Measurements from ENCODE around the gene FLNA.
"Not testable (repeated sequence)": the region's sequence is repeated elsewhere in the genome, so short reads cannot be mapped to it uniquely, and the experiment has no call there.

The FLNA gene

DNA sequence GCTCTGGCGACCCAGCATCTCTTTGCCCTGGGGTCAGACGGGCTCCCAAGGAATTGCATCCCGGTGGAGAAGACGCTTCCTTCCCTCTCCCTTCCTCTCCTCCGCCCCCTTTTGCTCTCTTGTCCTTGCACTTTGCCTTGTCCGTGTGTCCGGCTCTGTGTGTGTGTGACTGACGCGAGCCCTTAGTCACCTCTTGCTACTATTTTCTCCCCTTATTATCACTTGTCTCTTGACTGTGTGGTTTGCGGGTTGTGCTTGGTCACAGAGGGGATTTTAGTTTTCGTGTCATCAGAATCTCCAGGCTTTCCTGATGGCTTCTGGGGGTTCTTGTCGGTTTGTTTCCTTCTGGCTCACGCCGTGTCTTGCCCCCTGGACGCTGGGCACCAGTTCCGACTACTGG is 31.4 kb downstream of the FLNA start:
- H3K36me3 ChIP-seq (ENCODE audit: control insufficient read depth in 1 of 2, insufficient read depth in 2 of 2, low read length in 2 of 2); H3K9ac ChIP-seq (ENCODE audit: low read depth in 1 of 2, low read length in 2 of 2); H3K4me3 ChIP-seq (ENCODE audit: low read depth in 1 of 2, low read length in 2 of 2); H3K9me3 ChIP-seq (ENCODE audit: control insufficient read depth in 1 of 2, low read length in 2 of 2); H3K4me1 ChIP-seq (ENCODE audit: control insufficient read depth in 1 of 2, insufficient read depth in 2 of 2, low read length in 2 of 2); H3K27me3 ChIP-seq (ENCODE audit: control insufficient read depth in 1 of 2, insufficient read depth in 2 of 2, low read length in 2 of 2); H3K27ac ChIP-seq (ENCODE audit: low read depth, low read length): not testable (repeated sequence)

DNA sequence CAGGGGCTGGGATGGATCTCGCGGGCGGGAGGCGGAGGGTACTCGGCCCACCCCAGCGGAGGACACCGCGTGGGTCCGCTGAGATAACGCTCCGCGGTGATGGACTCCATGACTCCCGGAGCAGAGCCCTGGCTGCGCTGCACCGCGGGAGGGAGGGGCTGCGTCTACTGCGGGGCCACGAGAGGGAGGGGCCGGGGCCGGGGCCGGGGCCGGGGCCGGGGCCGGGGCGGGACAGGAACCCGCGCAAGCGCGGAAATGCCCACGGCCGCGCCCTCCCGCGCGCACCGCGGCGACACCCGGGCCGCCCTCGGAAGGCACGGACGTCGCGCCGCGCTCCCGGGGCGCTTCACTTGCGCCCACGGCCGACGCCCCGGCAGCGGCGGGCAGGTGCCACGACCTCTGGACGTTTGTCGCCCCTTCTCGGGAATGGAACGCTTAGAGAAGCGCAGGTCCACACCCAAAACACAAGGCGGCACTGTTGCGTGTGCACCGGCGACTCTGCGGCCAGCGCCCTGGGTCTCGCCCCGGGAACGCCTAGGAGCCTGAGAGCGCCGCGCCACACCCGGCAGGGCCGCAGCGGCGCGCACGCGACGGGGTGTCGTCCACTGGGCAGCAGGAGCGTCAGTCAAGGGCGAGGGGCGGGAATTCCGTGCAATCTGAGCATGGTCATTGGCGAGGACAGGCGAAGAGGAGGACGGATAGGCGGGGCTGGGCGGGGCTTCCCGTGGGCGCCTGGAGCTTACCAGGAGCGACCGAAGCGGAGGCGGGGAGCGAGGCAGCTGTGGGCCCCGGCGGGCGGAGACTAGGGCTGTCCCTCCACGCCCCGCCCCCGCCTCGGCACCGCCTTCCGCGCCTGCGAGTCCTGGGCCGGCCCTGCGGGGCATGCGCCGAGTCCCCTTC is 32.8 kb downstream of the FLNA start:
- not testable (repeated sequence) for H3K36me3 ChIP-seq (ENCODE audit: control insufficient read depth in 1 of 2, insufficient read depth in 2 of 2, low read length in 2 of 2); H3K9me3 ChIP-seq (ENCODE audit: control insufficient read depth in 1 of 2, low read length in 2 of 2); H3K4me1 ChIP-seq (ENCODE audit: control insufficient read depth in 1 of 2, insufficient read depth in 2 of 2, low read length in 2 of 2); H3K4me3 ChIP-seq (ENCODE audit: low read depth in 1 of 2, low read length in 2 of 2); H3K27me3 ChIP-seq (ENCODE audit: control insufficient read depth in 1 of 2, insufficient read depth in 2 of 2, low read length in 2 of 2); H3K27ac ChIP-seq (ENCODE audit: low read depth, low read length); H3K9ac ChIP-seq (ENCODE audit: low read depth in 1 of 2, low read length in 2 of 2)

DNA sequence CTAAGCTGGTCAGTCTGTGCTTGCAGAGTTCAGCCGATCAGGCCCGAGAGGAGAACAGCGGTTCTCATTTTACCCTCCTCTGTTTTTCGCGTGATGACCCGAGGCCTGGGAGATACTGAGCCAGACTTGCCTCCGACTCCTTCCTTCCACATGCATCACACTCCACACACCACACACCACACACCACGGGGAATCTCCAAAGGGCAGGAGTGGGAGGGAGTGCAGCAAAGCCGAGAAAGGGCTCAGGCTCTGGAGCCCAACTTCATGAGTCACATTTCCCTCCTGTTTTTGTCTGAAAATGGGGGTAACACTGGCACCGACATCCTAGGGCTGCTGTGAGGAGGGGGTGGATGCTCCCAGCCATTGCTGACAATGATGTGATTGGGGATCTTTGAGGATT is 39.9 kb downstream of the FLNA start:
- Histone ChIP-seq H3K9me3 (ENCODE audit: control insufficient read depth in 1 of 2, low read length in 2 of 2) (no peaks in the 10 kb centered on the region), H3K4me3 (ENCODE audit: low read depth in 1 of 2, low read length in 2 of 2) (no peak overlapping the region), H3K4me1 (ENCODE audit: control insufficient read depth in 1 of 2, insufficient read depth in 2 of 2, low read length in 2 of 2) (no peaks in the 10 kb centered on the region), H3K27ac (ENCODE audit: low read depth, low read length) (no peak overlapping the region), H3K27me3 (ENCODE audit: control insufficient read depth in 1 of 2, insufficient read depth in 2 of 2, low read length in 2 of 2) (no peaks in the 10 kb centered on the region), H3K9ac (ENCODE audit: low read depth in 1 of 2, low read length in 2 of 2) (no peak overlapping the region), H3K36me3 (ENCODE audit: control insufficient read depth in 1 of 2, insufficient read depth in 2 of 2, low read length in 2 of 2) (no peaks in the 10 kb centered on the region)

DNA sequence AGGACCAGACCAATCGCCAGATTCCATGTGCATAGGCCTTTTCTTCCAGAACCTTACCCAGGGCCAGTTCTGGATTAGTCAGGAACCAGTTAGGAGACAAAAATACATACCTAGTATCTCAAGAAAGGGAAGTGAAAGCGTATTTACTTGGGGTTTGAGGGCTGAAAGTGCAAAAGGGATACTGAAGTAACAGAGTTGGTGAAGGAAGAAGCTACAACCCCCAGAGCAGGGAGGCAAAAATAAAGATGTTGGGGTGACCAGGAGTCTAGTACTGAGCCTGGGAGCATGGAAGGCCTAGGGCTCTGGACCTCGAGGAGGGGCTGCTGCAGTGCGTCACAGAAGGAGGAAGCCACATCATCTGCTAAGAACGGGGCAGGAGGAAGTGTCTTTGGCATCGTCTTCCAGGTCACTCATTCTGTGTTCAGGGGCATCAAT is 40.6 kb downstream of the FLNA start:
- H3K27ac ChIP-seq (ENCODE audit: low read depth, low read length): no peak overlapping the region
- H3K4me1 ChIP-seq (ENCODE audit: control insufficient read depth in 1 of 2, insufficient read depth in 2 of 2, low read length in 2 of 2): no peaks in the 10 kb centered on the region
- no peak overlapping the region for H3K4me3 ChIP-seq (ENCODE audit: low read depth in 1 of 2, low read length in 2 of 2)
- H3K27me3 ChIP-seq (ENCODE audit: control insufficient read depth in 1 of 2, insufficient read depth in 2 of 2, low read length in 2 of 2): no peaks in the 10 kb centered on the region
- no peaks in the 10 kb centered on the region for H3K36me3 ChIP-seq (ENCODE audit: control insufficient read depth in 1 of 2, insufficient read depth in 2 of 2, low read length in 2 of 2)
- no peaks in the 10 kb centered on the region for H3K9me3 ChIP-seq (ENCODE audit: control insufficient read depth in 1 of 2, low read length in 2 of 2)
- H3K9ac ChIP-seq (ENCODE audit: low read depth in 1 of 2, low read length in 2 of 2): no peak overlapping the region

DNA sequence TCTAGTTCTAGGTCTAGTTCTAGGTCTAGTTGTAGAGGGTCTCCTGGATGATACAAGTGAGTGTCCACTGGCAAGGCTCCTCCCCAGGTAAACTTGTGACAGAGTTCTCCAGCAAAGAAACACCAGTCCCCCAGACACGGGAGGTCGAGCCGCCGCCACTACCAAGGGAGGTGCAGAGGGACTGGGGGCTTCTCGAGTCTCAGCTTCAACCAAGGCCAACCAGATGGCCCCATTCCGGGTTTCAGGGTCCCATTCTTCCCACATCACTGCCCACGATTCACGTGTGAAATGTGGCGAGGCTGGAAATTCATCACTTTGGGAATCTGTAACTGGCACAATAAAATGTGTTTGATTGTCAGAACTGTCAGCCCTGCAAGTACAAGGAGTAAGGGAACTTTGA is 41.3 kb downstream of the FLNA start:
- Histone ChIP-seq H3K27ac (ENCODE audit: low read depth, low read length) (no peak overlapping the region), H3K4me1 (ENCODE audit: control insufficient read depth in 1 of 2, insufficient read depth in 2 of 2, low read length in 2 of 2) (no peaks in the 10 kb centered on the region), H3K27me3 (ENCODE audit: control insufficient read depth in 1 of 2, insufficient read depth in 2 of 2, low read length in 2 of 2) (no peaks in the 10 kb centered on the region), H3K9ac (ENCODE audit: low read depth in 1 of 2, low read length in 2 of 2) (no peak overlapping the region), H3K4me3 (ENCODE audit: low read depth in 1 of 2, low read length in 2 of 2) (no peak overlapping the region), H3K9me3 (ENCODE audit: control insufficient read depth in 1 of 2, low read length in 2 of 2) (no peaks in the 10 kb centered on the region), H3K36me3 (ENCODE audit: control insufficient read depth in 1 of 2, insufficient read depth in 2 of 2, low read length in 2 of 2) (no peaks in the 10 kb centered on the region)

DNA sequence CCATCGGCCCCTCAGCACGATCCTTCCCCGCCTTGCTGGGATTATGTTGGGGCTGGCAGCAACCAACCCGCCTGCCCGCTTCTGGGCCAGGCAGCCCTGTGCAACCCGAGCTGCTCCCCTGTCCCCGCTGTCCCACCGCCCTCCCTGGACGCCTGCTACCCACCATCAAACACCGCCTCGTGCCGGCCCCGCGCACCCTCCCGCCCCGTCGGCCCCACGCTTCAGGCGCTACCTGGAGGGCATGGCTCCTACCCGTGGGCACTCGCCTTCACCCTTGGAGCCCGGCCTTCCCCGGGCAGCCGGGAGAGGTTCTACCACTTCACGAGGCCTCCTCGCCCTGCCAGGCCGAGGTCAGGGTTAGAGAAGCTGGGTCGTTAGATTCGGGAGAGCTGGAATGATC is 41.9 kb downstream of the FLNA start:
- Histone ChIP-seq H3K27ac (ENCODE audit: low read depth, low read length) (no peak overlapping the region), H3K4me3 (ENCODE audit: low read depth in 1 of 2, low read length in 2 of 2) (no peak overlapping the region), H3K27me3 (ENCODE audit: control insufficient read depth in 1 of 2, insufficient read depth in 2 of 2, low read length in 2 of 2) (no peaks in the 10 kb centered on the region)

DNA sequence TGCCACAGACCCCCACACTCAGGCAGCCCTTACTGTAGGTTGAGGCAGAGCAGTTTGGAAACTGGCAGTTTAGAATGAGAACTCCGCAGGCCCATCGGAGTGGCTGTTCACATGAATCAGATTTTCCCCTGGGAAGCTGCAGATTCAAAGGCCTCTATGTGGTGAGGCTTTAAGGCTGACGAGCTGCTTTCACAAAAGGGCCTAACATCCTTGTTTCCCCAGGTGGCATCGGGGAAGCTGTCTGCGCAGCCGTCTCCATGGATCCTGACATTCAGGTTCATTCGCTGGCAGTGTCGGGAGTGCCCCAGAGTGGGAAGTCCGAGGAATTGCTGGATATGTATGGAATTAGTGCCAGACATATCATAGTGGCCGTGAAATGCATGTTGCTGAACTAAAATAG is 45.1 kb downstream of the FLNA start:
- Histone ChIP-seq H3K9me3 (ENCODE audit: control insufficient read depth in 1 of 2, low read length in 2 of 2) (no peaks in the 10 kb centered on the region), H3K4me1 (ENCODE audit: control insufficient read depth in 1 of 2, insufficient read depth in 2 of 2, low read length in 2 of 2) (no peaks in the 10 kb centered on the region), H3K4me3 (ENCODE audit: low read depth in 1 of 2, low read length in 2 of 2) (no peak overlapping the region), H3K9ac (ENCODE audit: low read depth in 1 of 2, low read length in 2 of 2) (no peak overlapping the region), H3K36me3 (ENCODE audit: control insufficient read depth in 1 of 2, insufficient read depth in 2 of 2, low read length in 2 of 2) (no peaks in the 10 kb centered on the region), H3K27me3 (ENCODE audit: control insufficient read depth in 1 of 2, insufficient read depth in 2 of 2, low read length in 2 of 2) (no peaks in the 10 kb centered on the region), H3K27ac (ENCODE audit: low read depth, low read length) (no peak overlapping the region)

More for the DNA sequence above, 41.9 kb downstream of the FLNA start:
- no peaks in the 10 kb centered on the region for H3K9me3 ChIP-seq (ENCODE audit: control insufficient read depth in 1 of 2, low read length in 2 of 2)
- H3K9ac ChIP-seq (ENCODE audit: low read depth in 1 of 2, low read length in 2 of 2): no peak overlapping the region
- no peaks in the 10 kb centered on the region for H3K36me3 ChIP-seq (ENCODE audit: control insufficient read depth in 1 of 2, insufficient read depth in 2 of 2, low read length in 2 of 2)
- no peaks in the 10 kb centered on the region for H3K4me1 ChIP-seq (ENCODE audit: control insufficient read depth in 1 of 2, insufficient read depth in 2 of 2, low read length in 2 of 2)

DNA sequence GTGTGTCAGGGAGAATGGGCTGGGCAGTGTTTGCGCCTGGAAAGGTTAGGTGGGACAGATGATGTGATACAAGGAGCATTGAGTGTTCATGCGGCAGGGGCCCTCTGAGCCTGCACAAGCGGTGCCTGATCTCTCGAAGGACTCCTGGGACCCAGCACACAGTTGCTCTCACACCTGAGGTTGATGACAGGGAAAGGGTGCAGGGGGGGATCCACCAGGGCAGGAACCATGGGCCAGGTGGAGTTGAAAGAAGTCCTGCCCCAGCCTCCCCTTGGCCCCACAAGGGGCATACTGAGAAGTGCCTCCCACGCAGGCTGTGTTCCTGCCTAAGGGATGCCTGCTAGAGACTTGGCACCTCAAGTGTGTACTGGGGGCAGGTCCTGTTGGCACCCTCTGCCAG is 45.8 kb downstream of the FLNA start:
- Histone ChIP-seq H3K9ac (ENCODE audit: low read depth in 1 of 2, low read length in 2 of 2) (no peak overlapping the region), H3K4me1 (ENCODE audit: control insufficient read depth in 1 of 2, insufficient read depth in 2 of 2, low read length in 2 of 2) (no peaks in the 10 kb centered on the region), H3K9me3 (ENCODE audit: control insufficient read depth in 1 of 2, low read length in 2 of 2) (no peaks in the 10 kb centered on the region), H3K36me3 (ENCODE audit: control insufficient read depth in 1 of 2, insufficient read depth in 2 of 2, low read length in 2 of 2) (no peaks in the 10 kb centered on the region), H3K27me3 (ENCODE audit: control insufficient read depth in 1 of 2, insufficient read depth in 2 of 2, low read length in 2 of 2) (no peaks in the 10 kb centered on the region), H3K27ac (ENCODE audit: low read depth, low read length) (no peak overlapping the region), H3K4me3 (ENCODE audit: low read depth in 1 of 2, low read length in 2 of 2) (no peak overlapping the region)

DNA sequence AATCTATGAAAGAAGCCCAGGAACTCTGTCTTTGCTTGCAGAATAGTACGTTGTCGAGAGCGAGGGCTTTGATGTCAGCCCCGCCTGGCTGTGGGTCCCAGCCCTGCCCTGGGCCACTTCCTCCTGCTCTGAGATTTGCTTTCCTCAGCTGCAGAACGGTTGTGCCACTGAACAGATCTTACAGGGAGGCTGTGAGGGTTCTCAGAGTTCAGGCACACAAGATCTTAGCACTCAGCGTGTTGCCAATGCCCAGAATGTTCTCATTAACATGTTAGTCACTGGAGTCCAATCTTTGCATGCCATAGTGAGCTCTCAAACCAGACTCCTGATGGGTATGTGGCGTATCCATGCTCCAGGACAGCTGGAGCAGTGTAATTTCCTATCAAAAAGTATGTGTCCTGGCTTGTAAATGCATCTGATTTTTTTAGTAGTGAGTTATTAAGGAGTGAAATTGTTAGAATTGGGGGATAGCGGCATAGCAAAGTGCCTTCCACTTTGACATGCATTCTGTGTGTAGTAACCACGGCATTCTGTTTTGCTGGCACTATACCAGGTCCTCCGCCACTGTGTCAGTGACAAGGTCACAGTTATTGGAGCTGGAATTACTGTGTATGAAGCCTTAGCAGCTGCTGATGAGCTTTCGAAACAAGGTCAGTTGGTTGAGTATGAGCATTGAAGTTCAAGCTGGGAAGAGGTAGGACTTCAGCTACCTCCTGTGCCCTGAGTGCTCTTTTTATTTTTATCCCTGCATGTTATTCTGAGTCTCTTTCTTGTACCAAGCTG is 47.2 kb downstream of the FLNA start:
- Histone ChIP-seq H3K9me3 (ENCODE audit: control insufficient read depth in 1 of 2, low read length in 2 of 2) (no peaks in the 10 kb centered on the region), H3K4me3 (ENCODE audit: low read depth in 1 of 2, low read length in 2 of 2) (no peak overlapping the region), H3K36me3 (ENCODE audit: control insufficient read depth in 1 of 2, insufficient read depth in 2 of 2, low read length in 2 of 2) (no peaks in the 10 kb centered on the region), H3K27me3 (ENCODE audit: control insufficient read depth in 1 of 2, insufficient read depth in 2 of 2, low read length in 2 of 2) (no peaks in the 10 kb centered on the region), H3K9ac (ENCODE audit: low read depth in 1 of 2, low read length in 2 of 2) (no peak overlapping the region), H3K4me1 (ENCODE audit: control insufficient read depth in 1 of 2, insufficient read depth in 2 of 2, low read length in 2 of 2) (no peaks in the 10 kb centered on the region), H3K27ac (ENCODE audit: low read depth, low read length) (peak overlapping the region; percentile 10)

DNA sequence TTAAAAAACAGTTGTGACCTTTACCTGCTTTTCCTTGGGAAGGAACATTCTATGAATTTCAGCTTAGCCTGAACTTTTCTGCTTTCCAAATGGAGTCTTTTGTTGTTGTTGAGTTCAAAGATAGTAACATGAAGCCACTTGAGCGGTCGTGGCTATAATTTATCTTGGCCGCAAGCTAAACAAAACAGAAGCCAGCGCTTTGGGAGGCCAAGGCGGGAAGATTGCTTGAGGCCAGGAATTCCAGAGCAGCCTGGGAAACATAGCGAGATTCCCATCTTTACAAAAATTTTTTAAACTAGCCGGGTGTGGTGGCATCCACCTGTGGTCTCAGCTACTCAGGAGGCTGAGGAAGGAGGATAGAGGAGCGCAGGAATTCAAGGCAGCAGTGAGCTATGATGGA is 48.9 kb downstream of the FLNA start:
- H3K9ac ChIP-seq (ENCODE audit: low read depth in 1 of 2, low read length in 2 of 2): no peak overlapping the region
- H3K4me3 ChIP-seq (ENCODE audit: low read depth in 1 of 2, low read length in 2 of 2): no peak overlapping the region
- H3K9me3 ChIP-seq (ENCODE audit: control insufficient read depth in 1 of 2, low read length in 2 of 2): no peaks in the 10 kb centered on the region
- H3K27ac ChIP-seq (ENCODE audit: low read depth, low read length): no peak overlapping the region
- no peaks in the 10 kb centered on the region for H3K4me1 ChIP-seq (ENCODE audit: control insufficient read depth in 1 of 2, insufficient read depth in 2 of 2, low read length in 2 of 2)
- no peaks in the 10 kb centered on the region for H3K27me3 ChIP-seq (ENCODE audit: control insufficient read depth in 1 of 2, insufficient read depth in 2 of 2, low read length in 2 of 2)
- no peaks in the 10 kb centered on the region for H3K36me3 ChIP-seq (ENCODE audit: control insufficient read depth in 1 of 2, insufficient read depth in 2 of 2, low read length in 2 of 2)
